GM21367 (cell line): Measurements from ENCODE around the gene GRB2.
"Not testable (repeated sequence)": the region's sequence is repeated elsewhere in the genome, so short reads cannot be mapped to it uniquely, and the experiment has no call there.

ENCODE experiments used
- ATAC-seq: cut with Tn5 transposase; IDR thresholded peaks from one replicate; pipeline ENCODE4 v1.9.1; 2021; ENCODE audit not compliant: unreplicated experiment

Gene GRB2

GRCh38 chr17:75321506-75321905 lies 84.0 kb downstream of the GRB2 start:
- ATAC-seq, result no peak

- peak; percentile 38 for ATAC-seq
Observed at GRCh38 chr17:75319904-75320691, 85.4 kb downstream of the GRB2 start.

- ATAC-seq, result no peak
Observed at GRCh38 chr17:75318615-75319222, 86.8 kb downstream of the GRB2 start.

- ATAC-seq, result no peak
Observed at GRCh38 chr17:75318211-75318610, 87.3 kb downstream of the GRB2 start.

- ATAC-seq, result no peak
Observed at GRCh38 chr17:75317671-75318070, 87.8 kb downstream of the GRB2 start.

GRCh38 chr17:75316253-75316652 lies 89.2 kb downstream of the GRB2 start:
- ATAC-seq, result no peak

GRCh38 chr17:75315541-75316243 lies 89.8 kb downstream of the GRB2 start:
- no peak for ATAC-seq

- ATAC-seq, result no peak
Observed at GRCh38 chr17:75313941-75314551, 91.4 kb downstream of the GRB2 start.

- ATAC-seq, result no peak
Observed at GRCh38 chr17:75308732-75309629, 96.5 kb downstream of the GRB2 start.

- ATAC-seq, result no peak
Observed at GRCh38 chr17:75307957-75308731, 97.3 kb downstream of the GRB2 start.

- ATAC-seq, result no peak
Observed at GRCh38 chr17:75301502-75302206, 103.8 kb downstream of the GRB2 start.

GRCh38 chr17:75301049-75301448 lies 104.4 kb downstream of the GRB2 start:
- ATAC-seq, result no peak

GRCh38 chr17:75300280-75300679 lies 105.2 kb downstream of the GRB2 start:
- no peak for ATAC-seq

- ATAC-seq, result peak; percentile 51
Observed at GRCh38 chr17:75295201-75296158, 110.0 kb downstream of the GRB2 start.

GRCh38 chr17:75292810-75293448 lies 112.5 kb downstream of the GRB2 start:
- not testable (repeated sequence) for ATAC-seq

GRCh38 chr17:75289832-75290337 lies 115.6 kb downstream of the GRB2 start:
- ATAC-seq, result peak; percentile 16

GRCh38 chr17:75289115-75289831 lies 116.2 kb downstream of the GRB2 start, which contains the start of gene SLC25A19:
SLC25A19 (minus strand) TSS chr17:75289433; CDS start chr17:75286764, 2,669 bp downstream.
- ATAC-seq, result peak; percentile 73
